Duodenal mucosa (tissue), 2 donors: ENCODE measurements around the gene CFAP251.

Source experiments
- H3K27ac ChIP-seq: one replicate; pipeline ENCODE4 v1.7.0; 2013; ENCODE audit warnings: low read depth, low read length
- H3K27me3 ChIP-seq, 2 donors: one replicate each; pipeline ENCODE4 v1.7.0; 2013; ENCODE audit warnings: low read length in 2 of 2, control low read depth in 1 of 2; ENCODE audit not compliant: insufficient read depth in 2 of 2, control insufficient read depth in 1 of 2
- H3K36me3 ChIP-seq, 2 donors: one replicate each; pipeline ENCODE4 v1.7.0; 2013; ENCODE audit warnings: low read length in 2 of 2, control low read depth in 1 of 2; ENCODE audit not compliant: insufficient read depth in 2 of 2, control insufficient read depth in 1 of 2
- H3K4me1 ChIP-seq, 2 donors: one replicate each; pipeline ENCODE4 v1.7.0; 2013; ENCODE audit warnings: low read length in 2 of 2, control low read depth in 1 of 2; ENCODE audit not compliant: insufficient read depth in 2 of 2, control insufficient read depth in 1 of 2
- H3K4me3 ChIP-seq, 2 donors: one replicate each; pipeline ENCODE4 v1.7.0; 2013; ENCODE audit warnings: low read length in 2 of 2, low read depth in 1 of 2
- H3K9ac ChIP-seq, 2 donors: one replicate each; pipeline ENCODE4 v1.7.0; 2013; ENCODE audit warnings: low read length in 2 of 2, low read depth in 1 of 2
- H3K9me3 ChIP-seq, 2 donors: one replicate each; pipeline ENCODE4 v1.7.0; 2013; ENCODE audit warnings: low read length in 2 of 2, control low read depth in 1 of 2; ENCODE audit not compliant: control insufficient read depth in 1 of 2

CFAP251 gene

DNA sequence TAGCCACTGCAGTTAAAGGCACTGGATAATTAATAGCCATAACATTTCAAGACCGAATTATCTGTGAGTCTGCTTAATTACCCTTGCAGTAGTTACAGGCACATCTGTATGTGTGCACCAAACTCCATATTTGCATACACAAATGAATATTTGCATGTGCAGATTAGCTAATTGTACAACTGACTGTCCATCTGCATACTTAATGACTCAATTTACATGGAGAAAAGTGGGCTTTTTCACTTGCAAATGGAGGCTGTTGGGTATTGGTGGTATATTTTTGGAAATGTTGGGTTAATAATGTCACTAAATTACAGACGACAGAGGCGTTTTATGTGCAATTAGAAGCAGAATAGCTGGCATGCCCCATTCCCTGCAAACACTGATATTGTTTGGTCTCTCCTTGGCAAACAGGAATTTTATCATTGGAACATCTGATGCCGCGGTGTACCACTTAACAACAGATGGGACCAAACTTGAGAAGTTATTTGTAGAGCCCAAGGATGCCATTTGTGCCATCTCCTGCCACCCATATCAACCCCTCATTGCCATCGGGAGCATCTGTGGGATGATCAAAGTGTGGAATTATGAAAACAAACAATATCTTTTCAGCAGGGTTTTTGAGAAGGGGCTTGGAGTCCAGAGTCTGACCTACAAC is 39.6 kb downstream of the CFAP251 start:
- H3K27ac ChIP-seq = no peak overlapping the region
- H3K4me1 ChIP-seq = no peaks in the 10 kb centered on the region
- H3K36me3 ChIP-seq = no peaks in the 10 kb centered on the region
- no peak overlapping the region for H3K9ac ChIP-seq
- H3K4me3 ChIP-seq = no peak overlapping the region
- no peaks in the 10 kb centered on the region for H3K27me3 ChIP-seq
- no peaks in the 10 kb centered on the region for H3K9me3 ChIP-seq

DNA sequence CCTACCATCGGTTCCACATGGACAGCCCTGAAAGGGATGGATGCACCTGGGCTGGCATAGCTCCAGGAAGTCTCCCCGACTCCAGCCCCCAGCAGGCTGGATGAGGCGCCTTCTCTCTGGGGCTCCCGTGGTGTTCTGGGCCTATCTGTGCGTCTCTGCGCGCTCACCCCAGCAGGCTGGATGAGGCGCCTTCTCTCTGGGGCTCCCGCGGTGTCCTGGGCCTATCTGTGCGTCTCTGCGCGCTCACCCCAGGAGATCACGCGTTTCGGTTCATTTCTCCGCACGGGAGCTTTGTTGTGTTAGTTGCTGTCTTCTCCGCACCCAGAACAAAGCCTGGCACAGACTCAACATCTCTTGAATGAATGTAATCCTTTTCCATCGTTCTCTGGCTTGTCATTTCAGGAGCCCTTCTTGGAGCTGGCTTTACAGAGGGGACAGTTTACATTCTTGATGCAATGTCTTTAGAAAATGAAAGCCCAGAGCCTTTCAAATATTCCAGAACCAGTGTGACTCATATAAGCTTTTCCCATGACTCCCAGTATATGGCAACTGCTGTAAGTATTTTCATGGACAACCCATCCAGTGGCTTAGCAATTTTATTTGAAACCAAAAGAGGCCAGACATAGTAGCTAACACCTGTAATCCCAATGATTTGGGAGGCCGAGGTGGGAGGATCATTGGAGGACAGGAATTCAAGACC is 40.3 kb downstream of the CFAP251 start:
- Histone ChIP-seq H3K9me3 (no peaks in the 10 kb centered on the region), H3K4me1 (no peaks in the 10 kb centered on the region), H3K27me3 (no peaks in the 10 kb centered on the region), H3K9ac (no peak overlapping the region), H3K27ac (no peak overlapping the region), H3K36me3 (no peaks in the 10 kb centered on the region), H3K4me3 (no peak overlapping the region)

DNA sequence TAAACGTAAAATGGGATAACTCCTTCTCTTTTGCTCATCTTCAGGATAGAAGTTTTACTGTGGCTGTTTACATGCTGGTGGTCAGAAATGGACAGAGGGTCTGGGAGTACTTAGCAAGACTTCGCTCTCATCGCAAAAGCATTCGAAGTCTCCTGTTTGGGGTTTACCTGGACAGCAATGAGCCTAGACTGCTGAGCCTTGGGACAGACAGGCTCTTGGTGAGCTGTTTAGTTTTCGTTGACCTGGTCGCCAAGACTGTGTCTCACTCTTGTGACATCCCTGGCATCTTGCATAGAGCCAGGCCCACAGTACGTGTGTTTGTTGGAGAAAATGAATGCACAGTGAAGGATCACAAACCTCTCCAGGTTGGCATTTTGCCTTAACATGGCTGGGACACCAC is 42.1 kb downstream of the CFAP251 start:
- Histone ChIP-seq H3K9me3 (no peaks in the 10 kb centered on the region), H3K4me1 (no peaks in the 10 kb centered on the region), H3K4me3 (no peak overlapping the region), H3K36me3 (no peaks in the 10 kb centered on the region), H3K9ac (no peak overlapping the region), H3K27ac (no peak overlapping the region), H3K27me3 (no peaks in the 10 kb centered on the region)

DNA sequence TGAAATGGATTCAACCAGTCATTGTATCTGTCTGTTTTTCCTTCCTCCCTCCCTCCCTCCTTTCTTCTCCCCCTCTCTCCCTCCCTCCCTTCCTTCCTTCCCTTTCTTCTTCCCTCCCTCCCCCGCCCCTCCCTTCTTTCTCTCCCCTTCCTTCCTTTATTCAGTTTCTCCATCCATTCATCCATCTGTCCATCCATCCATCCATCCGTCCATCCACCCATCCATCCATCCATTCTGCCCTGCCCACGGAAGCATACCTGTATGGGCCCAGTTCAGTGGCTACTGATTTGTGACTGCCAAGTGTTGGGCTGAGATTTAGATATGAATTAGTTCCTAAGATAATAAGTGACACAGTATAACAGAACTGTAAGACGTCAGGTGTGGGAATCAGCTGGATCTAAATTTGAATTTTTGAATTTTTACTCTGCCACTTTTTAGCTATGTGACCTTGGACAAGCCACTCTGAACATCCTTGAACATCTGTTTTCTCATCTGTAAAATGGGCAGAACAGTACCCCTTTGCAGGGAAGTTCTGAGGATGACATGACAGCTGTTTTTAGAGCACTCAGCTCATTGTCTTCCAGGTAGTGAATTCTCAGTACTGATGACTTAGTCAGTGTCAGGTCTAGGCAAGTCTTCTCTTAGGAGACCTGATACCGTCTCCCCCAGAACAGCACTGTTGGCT is 42.9 kb downstream of the CFAP251 start:
- Histone ChIP-seq H3K4me3 (no peak overlapping the region), H3K4me1 (no peaks in the 10 kb centered on the region), H3K27me3 (no peaks in the 10 kb centered on the region), H3K36me3 (no peaks in the 10 kb centered on the region), H3K9ac (no peak overlapping the region), H3K27ac (no peak overlapping the region), H3K9me3 (no peaks in the 10 kb centered on the region)

DNA sequence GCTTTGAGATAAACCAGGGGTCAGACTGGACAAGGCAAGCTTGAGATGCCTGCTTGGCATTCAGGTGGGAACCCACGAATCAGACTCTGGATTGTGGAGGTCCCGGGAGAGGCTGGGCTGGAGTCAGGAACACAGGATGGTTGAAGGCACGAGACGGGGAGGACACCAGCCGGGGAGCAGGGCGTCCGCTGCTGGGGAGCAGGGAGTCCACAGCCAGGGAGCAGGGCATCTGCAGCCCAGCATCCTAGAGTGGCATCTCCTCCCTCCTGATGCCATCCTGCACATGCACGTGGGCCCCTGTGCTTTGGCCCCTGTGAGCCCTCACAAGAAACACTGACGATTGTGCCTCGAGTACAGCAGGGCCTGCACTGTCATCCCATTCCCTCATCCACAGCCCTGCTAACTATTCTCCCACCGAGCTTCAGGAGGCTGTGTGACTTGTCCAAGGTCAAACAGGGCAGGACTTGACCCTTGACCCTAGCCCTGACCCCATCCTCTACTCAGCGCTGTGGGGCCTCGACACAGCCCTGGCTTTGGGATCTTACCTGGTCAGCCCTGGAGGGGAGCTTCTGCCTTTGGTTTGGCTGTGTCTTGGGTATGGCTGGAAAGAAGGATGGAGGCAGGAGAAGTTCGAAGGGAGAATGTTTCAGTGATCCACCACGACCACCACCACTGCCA is 45.1 kb downstream of the CFAP251 start:
- Histone ChIP-seq H3K36me3 (no peaks in the 10 kb centered on the region), H3K9me3 (no peaks in the 10 kb centered on the region), H3K4me1 (no peaks in the 10 kb centered on the region), H3K27ac (no peak overlapping the region), H3K4me3 (no peak overlapping the region), H3K27me3 (no peaks in the 10 kb centered on the region), H3K9ac (no peak overlapping the region)

DNA sequence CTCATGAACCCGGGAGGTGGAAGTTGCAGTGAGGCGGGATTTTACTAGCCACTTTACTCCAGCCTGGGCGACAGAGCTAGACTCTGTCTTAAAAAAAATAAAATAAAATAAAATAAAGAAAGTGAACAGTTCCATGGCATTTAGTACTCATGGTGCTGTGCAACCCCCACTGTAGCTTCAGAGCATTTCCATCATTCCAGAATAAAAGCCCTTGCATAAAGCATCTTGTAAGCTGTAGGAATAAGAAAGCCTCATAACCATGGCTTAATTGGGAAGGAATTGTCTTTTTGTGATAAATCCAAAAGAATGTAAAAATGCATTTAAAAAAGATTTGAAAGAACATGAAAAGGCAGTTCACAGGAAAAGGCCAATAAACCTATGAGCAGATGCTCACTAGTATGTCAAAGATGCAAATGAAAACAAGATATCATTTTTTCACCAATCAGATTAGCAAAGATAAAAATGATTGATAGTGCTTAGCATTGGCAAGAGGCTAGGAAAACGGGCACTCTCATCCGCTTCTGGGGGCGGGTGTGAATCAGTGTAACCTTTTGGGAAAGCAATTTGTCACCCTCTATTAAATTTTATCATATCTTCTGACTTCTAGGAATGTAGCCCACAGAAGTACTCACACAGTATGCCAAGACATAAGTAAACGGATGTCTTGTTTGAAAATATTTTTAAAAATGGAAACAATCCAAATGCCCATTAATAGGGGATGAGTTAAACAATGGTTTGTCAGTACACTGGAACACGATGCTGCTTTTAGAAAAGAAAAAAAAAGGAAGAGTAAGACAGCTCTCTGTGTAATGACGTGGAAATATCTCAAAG is 46.6 kb downstream of the CFAP251 start:
- H3K27ac ChIP-seq = no peak overlapping the region
- H3K9ac ChIP-seq = no peak overlapping the region
- no peak overlapping the region for H3K4me3 ChIP-seq
- H3K9me3 ChIP-seq = no peaks in the 10 kb centered on the region
- H3K27me3 ChIP-seq = no peaks in the 10 kb centered on the region
- H3K4me1 ChIP-seq = no peaks in the 10 kb centered on the region
- no peaks in the 10 kb centered on the region for H3K36me3 ChIP-seq

DNA sequence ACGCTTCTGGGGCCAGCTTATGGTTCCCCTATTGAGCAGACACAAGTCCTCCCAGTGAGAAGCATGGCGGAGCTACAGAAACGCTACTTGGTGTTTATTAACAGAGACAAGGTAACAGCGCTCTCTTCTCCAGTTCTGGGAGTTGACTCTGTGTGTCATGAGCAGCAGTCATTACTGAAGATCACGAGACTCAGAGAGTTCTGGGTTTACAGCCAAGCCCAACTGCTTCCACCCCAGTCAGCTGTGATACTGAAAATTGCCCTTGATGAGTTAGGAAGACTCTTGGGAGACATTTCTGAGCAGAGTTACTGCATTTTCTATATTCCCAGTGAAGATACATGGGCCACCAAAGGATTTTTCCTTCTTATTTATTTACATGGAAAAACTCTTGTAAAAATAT is 48.6 kb downstream of the CFAP251 start:
- Histone ChIP-seq H3K27me3 (no peaks in the 10 kb centered on the region), H3K4me1 (no peaks in the 10 kb centered on the region), H3K9me3 (no peaks in the 10 kb centered on the region), H3K27ac (no peak overlapping the region), H3K4me3 (no peak overlapping the region), H3K9ac (no peak overlapping the region), H3K36me3 (no peaks in the 10 kb centered on the region)

DNA sequence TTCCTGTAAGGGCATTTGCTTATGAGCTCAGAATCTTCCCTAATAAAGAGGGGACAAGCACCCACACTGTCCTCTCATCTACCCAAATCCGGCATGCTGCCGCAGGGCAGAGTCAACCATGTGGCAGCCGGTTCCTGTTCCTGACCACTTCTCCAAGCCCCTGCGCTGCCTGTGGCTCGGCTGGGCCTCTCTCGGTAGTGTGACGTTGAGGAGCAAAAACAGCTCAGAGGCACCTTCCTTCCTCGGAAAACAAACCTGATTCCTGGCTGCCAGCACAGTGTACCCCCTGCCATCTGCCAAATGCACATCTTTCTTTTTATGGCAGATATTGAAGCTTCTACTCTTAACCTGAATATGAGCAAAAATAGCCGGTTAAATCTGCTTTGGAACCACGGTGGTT is 50.5 kb downstream of the CFAP251 start:
- no peak overlapping the region for H3K27ac ChIP-seq
- H3K27me3 ChIP-seq = no peaks in the 10 kb centered on the region
- peaks cover 0 to 3% of the 10 kb centered on the region in 2 donors for H3K9me3 ChIP-seq
- no peaks in the 10 kb centered on the region for H3K36me3 ChIP-seq
- no peak overlapping the region for H3K4me3 ChIP-seq
- H3K9ac ChIP-seq = no peak overlapping the region
- no peaks in the 10 kb centered on the region for H3K4me1 ChIP-seq

DNA sequence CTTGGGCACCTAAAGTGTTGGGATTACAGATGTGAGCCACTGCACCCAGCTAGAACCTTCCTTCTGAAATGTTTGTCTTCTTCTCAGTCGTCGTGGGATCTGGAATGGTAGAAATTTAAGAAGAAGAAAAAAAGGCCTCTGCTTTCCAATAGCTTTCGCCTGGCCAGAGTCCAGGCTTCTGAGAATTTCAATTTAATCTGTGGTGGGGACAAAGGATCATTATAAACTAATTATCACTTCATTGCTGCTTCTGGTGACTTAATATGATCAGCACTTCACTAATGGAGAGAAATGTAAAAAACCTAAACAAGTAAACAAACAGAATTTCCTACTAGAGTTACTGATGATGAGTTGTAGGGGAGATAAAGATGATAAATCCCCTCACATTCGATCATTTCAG is 51.3 kb downstream of the CFAP251 start:
- H3K4me1 ChIP-seq = no peaks in the 10 kb centered on the region
- H3K36me3 ChIP-seq = no peaks in the 10 kb centered on the region
- no peaks in the 10 kb centered on the region for H3K27me3 ChIP-seq
- no peak overlapping the region for H3K27ac ChIP-seq
- H3K9me3 ChIP-seq = peaks cover 0 to 3% of the 10 kb centered on the region in 2 donors
- no peak overlapping the region for H3K9ac ChIP-seq
- no peak overlapping the region for H3K4me3 ChIP-seq
